ENCODE data around the gene MOB1B.
"Not testable (repeated sequence)": the region's sequence is repeated elsewhere in the genome, so short reads cannot be mapped to it uniquely, and the experiment has no call there.

Gene MOB1B

GRCh38 chr4:71009890-71010588, 107.9 kb downstream of the MOB1B start:
- DNase-seq, result no peak

GRCh38 chr4:71011451-71011850, 109.3 kb downstream of the MOB1B start:
- no peak for DNase-seq

- not testable (repeated sequence) for DNase-seq
Measured at GRCh38 chr4:71017391-71017790, 115.2 kb downstream of the MOB1B start.

- no peak for DNase-seq
Measured at GRCh38 chr4:71020611-71021010, 118.4 kb downstream of the MOB1B start.

GRCh38 chr4:71025654-71026053, 123.5 kb downstream of the MOB1B start:
- no peak for DNase-seq

- DNase-seq, result no peak
Measured at GRCh38 chr4:71026086-71026485, 123.9 kb downstream of the MOB1B start.

GRCh38 chr4:71027611-71028010, 125.4 kb downstream of the MOB1B start:
- DNase-seq, result no peak

- DNase-seq, result no peak
Measured at GRCh38 chr4:71029504-71029903, 127.3 kb downstream of the MOB1B start.

- not testable (repeated sequence) for DNase-seq
Measured at GRCh38 chr4:71032106-71032505, 129.9 kb downstream of the MOB1B start.

Data from right forelimb (tissue), 1 donor.